ENCODE measurements around the gene SEMA4B.

DNA sequence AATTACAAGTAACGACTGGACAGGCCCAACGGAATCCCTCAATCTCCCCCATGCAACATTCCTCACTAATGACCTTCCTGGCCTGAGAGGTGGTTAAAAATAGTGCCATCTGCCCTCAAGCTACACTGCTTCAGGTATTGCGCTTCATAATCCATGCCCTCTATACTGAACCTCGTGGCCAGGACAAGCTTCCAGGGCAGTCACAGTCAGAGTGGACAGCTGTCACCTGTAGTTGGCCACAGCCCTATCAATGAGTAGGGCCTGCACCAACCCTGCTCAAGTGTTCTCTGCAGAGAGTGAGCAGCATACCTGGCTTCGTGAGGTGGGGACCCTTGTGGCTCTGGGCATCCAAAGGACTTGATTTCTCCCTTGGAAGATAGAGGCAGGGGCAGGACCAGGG is 46.9 kb upstream of the SEMA4B start:
- TF ChIP-seq, protein P1, sequence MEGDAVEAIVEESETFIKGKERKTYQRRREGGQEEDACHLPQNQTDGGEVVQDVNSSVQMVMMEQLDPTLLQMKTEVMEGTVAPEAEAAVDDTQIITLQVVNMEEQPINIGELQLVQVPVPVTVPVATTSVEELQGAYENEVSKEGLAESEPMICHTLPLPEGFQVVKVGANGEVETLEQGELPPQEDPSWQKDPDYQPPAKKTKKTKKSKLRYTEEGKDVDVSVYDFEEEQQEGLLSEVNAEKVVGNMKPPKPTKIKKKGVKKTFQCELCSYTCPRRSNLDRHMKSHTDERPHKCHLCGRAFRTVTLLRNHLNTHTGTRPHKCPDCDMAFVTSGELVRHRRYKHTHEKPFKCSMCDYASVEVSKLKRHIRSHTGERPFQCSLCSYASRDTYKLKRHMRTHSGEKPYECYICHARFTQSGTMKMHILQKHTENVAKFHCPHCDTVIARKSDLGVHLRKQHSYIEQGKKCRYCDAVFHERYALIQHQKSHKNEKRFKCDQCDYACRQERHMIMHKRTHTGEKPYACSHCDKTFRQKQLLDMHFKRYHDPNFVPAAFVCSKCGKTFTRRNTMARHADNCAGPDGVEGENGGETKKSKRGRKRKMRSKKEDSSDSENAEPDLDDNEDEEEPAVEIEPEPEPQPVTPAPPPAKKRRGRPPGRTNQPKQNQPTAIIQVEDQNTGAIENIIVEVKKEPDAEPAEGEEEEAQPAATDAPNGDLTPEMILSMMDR (conservative IDR thresholded peaks at IDR 0.05; ENCODE audit: low read depth in 2 of 2), result no peak
- TF ChIP-seq EZH2 (IDR thresholded peaks at IDR 0.05; ENCODE audit: low read depth, unreplicated experiment), result no peak
- TF ChIP-seq JUNB (IDR thresholded peaks at IDR 0.05; ENCODE audit: unreplicated experiment), result no peak
- no peak for TF ChIP-seq POLR2AphosphoS5 (IDR thresholded peaks at IDR 0.05; ENCODE audit: low read depth)
- TF ChIP-seq, protein P2, sequence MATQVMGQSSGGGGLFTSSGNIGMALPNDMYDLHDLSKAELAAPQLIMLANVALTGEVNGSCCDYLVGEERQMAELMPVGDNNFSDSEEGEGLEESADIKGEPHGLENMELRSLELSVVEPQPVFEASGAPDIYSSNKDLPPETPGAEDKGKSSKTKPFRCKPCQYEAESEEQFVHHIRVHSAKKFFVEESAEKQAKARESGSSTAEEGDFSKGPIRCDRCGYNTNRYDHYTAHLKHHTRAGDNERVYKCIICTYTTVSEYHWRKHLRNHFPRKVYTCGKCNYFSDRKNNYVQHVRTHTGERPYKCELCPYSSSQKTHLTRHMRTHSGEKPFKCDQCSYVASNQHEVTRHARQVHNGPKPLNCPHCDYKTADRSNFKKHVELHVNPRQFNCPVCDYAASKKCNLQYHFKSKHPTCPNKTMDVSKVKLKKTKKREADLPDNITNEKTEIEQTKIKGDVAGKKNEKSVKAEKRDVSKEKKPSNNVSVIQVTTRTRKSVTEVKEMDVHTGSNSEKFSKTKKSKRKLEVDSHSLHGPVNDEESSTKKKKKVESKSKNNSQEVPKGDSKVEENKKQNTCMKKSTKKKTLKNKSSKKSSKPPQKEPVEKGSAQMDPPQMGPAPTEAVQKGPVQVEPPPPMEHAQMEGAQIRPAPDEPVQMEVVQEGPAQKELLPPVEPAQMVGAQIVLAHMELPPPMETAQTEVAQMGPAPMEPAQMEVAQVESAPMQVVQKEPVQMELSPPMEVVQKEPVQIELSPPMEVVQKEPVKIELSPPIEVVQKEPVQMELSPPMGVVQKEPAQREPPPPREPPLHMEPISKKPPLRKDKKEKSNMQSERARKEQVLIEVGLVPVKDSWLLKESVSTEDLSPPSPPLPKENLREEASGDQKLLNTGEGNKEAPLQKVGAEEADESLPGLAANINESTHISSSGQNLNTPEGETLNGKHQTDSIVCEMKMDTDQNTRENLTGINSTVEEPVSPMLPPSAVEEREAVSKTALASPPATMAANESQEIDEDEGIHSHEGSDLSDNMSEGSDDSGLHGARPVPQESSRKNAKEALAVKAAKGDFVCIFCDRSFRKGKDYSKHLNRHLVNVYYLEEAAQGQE (IDR thresholded peaks at IDR 0.05; ENCODE audit: unreplicated experiment), result no peak
- no peak for TF ChIP-seq EZH2phosphoT487 (IDR thresholded peaks at IDR 0.05; ENCODE audit: unreplicated experiment)
- TF ChIP-seq, protein P3, sequence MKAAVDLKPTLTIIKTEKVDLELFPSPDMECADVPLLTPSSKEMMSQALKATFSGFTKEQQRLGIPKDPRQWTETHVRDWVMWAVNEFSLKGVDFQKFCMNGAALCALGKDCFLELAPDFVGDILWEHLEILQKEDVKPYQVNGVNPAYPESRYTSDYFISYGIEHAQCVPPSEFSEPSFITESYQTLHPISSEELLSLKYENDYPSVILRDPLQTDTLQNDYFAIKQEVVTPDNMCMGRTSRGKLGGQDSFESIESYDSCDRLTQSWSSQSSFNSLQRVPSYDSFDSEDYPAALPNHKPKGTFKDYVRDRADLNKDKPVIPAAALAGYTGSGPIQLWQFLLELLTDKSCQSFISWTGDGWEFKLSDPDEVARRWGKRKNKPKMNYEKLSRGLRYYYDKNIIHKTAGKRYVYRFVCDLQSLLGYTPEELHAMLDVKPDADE (IDR thresholded peaks at IDR 0.05), result no peak
- no peak for TF ChIP-seq CREB1 (CRISPR knock-in tag; IDR thresholded peaks at IDR 0.05; ENCODE audit: low read depth)
- no peak for TF ChIP-seq ZNF331 (CRISPR knock-in tag; IDR thresholded peaks at IDR 0.05; ENCODE audit: low read depth)
- TF ChIP-seq, protein P4, sequence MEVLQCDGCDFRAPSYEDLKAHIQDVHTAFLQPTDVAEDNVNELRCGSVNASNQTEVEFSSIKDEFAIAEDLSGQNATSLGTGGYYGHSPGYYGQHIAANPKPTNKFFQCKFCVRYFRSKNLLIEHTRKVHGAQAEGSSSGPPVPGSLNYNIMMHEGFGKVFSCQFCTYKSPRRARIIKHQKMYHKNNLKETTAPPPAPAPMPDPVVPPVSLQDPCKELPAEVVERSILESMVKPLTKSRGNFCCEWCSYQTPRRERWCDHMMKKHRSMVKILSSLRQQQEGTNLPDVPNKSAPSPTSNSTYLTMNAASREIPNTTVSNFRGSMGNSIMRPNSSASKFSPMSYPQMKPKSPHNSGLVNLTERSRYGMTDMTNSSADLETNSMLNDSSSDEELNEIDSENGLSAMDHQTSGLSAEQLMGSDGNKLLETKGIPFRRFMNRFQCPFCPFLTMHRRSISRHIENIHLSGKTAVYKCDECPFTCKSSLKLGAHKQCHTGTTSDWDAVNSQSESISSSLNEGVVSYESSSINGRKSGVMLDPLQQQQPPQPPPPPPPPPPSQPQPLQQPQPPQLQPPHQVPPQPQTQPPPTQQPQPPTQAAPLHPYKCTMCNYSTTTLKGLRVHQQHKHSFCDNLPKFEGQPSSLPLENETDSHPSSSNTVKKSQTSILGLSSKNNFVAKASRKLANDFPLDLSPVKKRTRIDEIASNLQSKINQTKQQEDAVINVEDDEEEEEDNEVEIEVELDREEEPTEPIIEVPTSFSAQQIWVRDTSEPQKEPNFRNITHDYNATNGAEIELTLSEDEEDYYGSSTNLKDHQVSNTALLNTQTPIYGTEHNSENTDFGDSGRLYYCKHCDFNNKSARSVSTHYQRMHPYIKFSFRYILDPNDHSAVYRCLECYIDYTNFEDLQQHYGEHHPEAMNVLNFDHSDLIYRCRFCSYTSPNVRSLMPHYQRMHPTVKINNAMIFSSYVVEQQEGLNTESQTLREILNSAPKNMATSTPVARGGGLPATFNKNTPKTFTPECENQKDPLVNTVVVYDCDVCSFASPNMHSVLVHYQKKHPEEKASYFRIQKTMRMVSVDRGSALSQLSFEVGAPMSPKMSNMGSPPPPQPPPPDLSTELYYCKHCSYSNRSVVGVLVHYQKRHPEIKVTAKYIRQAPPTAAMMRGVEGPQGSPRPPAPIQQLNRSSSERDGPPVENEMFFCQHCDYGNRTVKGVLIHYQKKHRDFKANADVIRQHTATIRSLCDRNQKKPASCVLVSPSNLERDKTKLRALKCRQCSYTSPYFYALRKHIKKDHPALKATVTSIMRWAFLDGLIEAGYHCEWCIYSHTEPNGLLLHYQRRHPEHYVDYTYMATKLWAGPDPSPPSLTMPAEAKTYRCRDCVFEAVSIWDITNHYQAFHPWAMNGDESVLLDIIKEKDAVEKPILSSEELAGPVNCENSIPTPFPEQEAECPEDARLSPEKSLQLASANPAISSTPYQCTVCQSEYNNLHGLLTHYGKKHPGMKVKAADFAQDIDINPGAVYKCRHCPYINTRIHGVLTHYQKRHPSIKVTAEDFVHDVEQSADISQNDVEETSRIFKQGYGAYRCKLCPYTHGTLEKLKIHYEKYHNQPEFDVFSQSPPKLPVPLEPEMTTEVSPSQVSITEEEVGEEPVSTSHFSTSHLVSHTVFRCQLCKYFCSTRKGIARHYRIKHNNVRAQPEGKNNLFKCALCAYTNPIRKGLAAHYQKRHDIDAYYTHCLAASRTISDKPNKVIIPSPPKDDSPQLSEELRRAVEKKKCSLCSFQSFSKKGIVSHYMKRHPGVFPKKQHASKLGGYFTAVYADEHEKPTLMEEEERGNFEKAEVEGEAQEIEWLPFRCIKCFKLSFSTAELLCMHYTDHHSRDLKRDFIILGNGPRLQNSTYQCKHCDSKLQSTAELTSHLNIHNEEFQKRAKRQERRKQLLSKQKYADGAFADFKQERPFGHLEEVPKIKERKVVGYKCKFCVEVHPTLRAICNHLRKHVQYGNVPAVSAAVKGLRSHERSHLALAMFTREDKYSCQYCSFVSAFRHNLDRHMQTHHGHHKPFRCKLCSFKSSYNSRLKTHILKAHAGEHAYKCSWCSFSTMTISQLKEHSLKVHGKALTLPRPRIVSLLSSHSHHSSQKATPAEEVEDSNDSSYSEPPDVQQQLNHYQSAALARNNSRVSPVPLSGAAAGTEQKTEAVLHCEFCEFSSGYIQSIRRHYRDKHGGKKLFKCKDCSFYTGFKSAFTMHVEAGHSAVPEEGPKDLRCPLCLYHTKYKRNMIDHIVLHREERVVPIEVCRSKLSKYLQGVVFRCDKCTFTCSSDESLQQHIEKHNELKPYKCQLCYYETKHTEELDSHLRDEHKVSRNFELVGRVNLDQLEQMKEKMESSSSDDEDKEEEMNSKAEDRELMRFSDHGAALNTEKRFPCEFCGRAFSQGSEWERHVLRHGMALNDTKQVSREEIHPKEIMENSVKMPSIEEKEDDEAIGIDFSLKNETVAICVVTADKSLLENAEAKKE (CRISPR knock-in tag; IDR thresholded peaks at IDR 0.05), result no peak
- no peak for TF ChIP-seq ZNF114 (CRISPR knock-in tag; IDR thresholded peaks at IDR 0.05)

All from GM23338 (cell line).